ENCODE measurements around the gene AQP9. TPM values are rescaled to one million over a fixed set of nuclear protein-coding genes. Genes with fewer than 3 reads are reported as not detected.

The AQP9 gene
- total RNA-seq, 1 donor from 2014 or later: not detected

DNA sequence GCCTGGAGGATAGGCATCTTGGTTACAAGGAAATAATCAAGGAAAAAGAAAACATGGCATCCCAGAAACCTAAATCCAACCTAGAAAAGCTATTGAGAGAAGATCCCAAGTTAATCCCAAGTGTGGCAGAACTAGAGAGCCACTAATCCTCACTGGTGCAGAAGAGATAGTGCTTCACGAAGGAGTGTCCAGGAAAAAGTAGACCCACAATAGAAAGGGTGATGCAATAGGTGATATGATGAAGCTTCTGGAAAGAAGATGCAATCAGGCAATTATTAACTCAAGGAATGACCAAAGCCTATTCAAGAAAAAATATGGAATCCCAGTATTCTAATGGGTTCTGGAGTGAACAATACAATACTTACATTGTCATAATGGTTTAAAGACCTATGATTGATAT lies 95.2 kb downstream of the AQP9 start:
- H3K27ac Mint-ChIP-seq: no peak overlapping the region
- H3K27me3 Mint-ChIP-seq: peaks cover 8% of the 10 kb centered on the region
- H3K9me3 Mint-ChIP-seq (ENCODE audit: low read depth): peaks cover 3% of the 10 kb centered on the region
- peaks cover 23% of the 10 kb centered on the region for H3K4me1 Mint-ChIP-seq (ENCODE audit: low read depth)
- no peaks in the 10 kb centered on the region for H3K36me3 Mint-ChIP-seq (ENCODE audit: insufficient read depth)
- no peak for DNase-seq (ENCODE audit: low spot score, unreplicated experiment)
- H3K4me3 Mint-ChIP-seq (ENCODE audit: low read depth): no peak overlapping the region
- TF ChIP-seq, protein P1, sequence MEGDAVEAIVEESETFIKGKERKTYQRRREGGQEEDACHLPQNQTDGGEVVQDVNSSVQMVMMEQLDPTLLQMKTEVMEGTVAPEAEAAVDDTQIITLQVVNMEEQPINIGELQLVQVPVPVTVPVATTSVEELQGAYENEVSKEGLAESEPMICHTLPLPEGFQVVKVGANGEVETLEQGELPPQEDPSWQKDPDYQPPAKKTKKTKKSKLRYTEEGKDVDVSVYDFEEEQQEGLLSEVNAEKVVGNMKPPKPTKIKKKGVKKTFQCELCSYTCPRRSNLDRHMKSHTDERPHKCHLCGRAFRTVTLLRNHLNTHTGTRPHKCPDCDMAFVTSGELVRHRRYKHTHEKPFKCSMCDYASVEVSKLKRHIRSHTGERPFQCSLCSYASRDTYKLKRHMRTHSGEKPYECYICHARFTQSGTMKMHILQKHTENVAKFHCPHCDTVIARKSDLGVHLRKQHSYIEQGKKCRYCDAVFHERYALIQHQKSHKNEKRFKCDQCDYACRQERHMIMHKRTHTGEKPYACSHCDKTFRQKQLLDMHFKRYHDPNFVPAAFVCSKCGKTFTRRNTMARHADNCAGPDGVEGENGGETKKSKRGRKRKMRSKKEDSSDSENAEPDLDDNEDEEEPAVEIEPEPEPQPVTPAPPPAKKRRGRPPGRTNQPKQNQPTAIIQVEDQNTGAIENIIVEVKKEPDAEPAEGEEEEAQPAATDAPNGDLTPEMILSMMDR (IDR thresholded peaks at IDR 0.05; ENCODE audit: unreplicated experiment): no peak

Other genes with a start within 250 kb of the AQP9 start
- 1.4 and 2.4 TPM in 2 replicates for gene ALDH1A2, start 72.7 kb upstream of the AQP9 start, total RNA-seq